Uterus (tissue), 4 donors: Measurements from ENCODE around the gene BIN2. TPM values are rescaled to one million over a fixed set of nuclear protein-coding genes. Genes with fewer than 3 reads are reported as not detected.
"Not testable (repeated sequence)": the region's sequence is repeated elsewhere in the genome, so short reads cannot be mapped to it uniquely, and the experiment has no call there.

Experiments
- DNase-seq, 2 donors: peaks; one replicate each; pipeline ENCODE4 v3.0.0-alpha.2; 2019 to 2020
- H3K27ac ChIP-seq, 2 donors: fragments of 200-600 bp; sonication (generic); 1 replicate in 1 of 2; 2 replicates in 1 of 2; pipeline ENCODE4 v1.5.1; 2016 to 2018
- H3K27me3 ChIP-seq, 2 donors: fragments of 200-600 bp; sonication (generic); one replicate each; pipeline ENCODE4 v1.5.1; 2018 to 2019; ENCODE audit warnings: control low read depth in 1 of 2
- H3K36me3 ChIP-seq, 2 donors: fragments of 200-600 bp; sonication (generic); one replicate each; pipeline ENCODE4 v1.5.1; 2019; ENCODE audit warnings: control low read depth in 1 of 2
- H3K4me1 ChIP-seq, 2 donors: fragments of 200-600 bp; sonication (generic); one replicate each; pipeline ENCODE4 v1.5.1; 2018 to 2019; ENCODE audit warnings: control low read depth in 1 of 2
- H3K4me3 ChIP-seq, 2 donors: fragments of 200-600 bp; sonication (generic); 1 replicate in 1 of 2; 2 replicates in 1 of 2; pipeline ENCODE4 v1.5.1; 2018 to 2019; ENCODE audit warnings: mild to moderate bottlenecking in 1 of 2
- H3K9me3 ChIP-seq, 2 donors: fragments of 200-600 bp; sonication (generic); one replicate each; pipeline ENCODE4 v1.5.1; 2019; ENCODE audit warnings: control low read depth in 1 of 2
- CTCF ChIP-seq, 4 experiments: fragments of 200-600 bp in 2 of 4; fragments of 450-650 bp in 2 of 4; sonication (generic) in 2 of 4; IDR thresholded peaks; one replicate each; pipeline ENCODE4 v1.5.1; 2016 to 2019; ENCODE audit warnings: antibody characterized with exemption in 4 of 4, mild to moderate bottlenecking in 2 of 4, moderate library complexity in 1 of 4
- POLR2A ChIP-seq, 2 donors: fragments of 450-650 bp; IDR thresholded peaks; one replicate each; pipeline ENCODE4 v1.6.1; 2016; ENCODE audit warnings: antibody characterized with exemption in 2 of 2, mild to moderate bottlenecking in 1 of 2, moderate library complexity in 1 of 2
- intact Hi-C: fragments of 100-400 bp; cut with DNase I; formaldehyde crosslinking; loops from one replicate; pipeline ENCODE4 v1.15.1; 2023; ENCODE audit warnings: low total_unique reads
- total RNA-seq, 4 donors: library from RNA; depleted of rRNA in 3 of 4; stranded (reverse); fragments of >200 nt in 3 of 4; gene quantifications; one replicate each; pipeline versions ENCODE4 v1.1.0 to v1.2.4, GENCODE V29; 2014 to 2023
- donor health status: DM: yes; HTN: yes; CAD: no.

BIN2 gene
- total RNA-seq, 4 donors from 2014 or later: 0.29 to 5.0 (median 2.3) TPM

- Histone ChIP-seq H3K36me3 (no peaks in the 10 kb centered on the region), H3K27ac (no peak overlapping the region), H3K4me3 (no peak overlapping the region), H3K9me3 (no peaks in the 10 kb centered on the region), H3K27me3 (no peaks in the 10 kb centered on the region), H3K4me1 (no peaks in the 10 kb centered on the region)
- intact Hi-C loops: no loop called here
- TF ChIP-seq POLR2A (IDR thresholded peaks at IDR 0.05) (no peak), CTCF (IDR thresholded peaks at IDR 0.05) (no peak)
- DNase-seq: no peak
These were observed 30.3 kb downstream of the BIN2 start for GRCh38 chr12:51293696-51294095.

GRCh38 chr12:51291603-51292513 is 32.1 kb downstream of the BIN2 start:
- intact Hi-C loops, H3K27ac ChIP-seq, H3K27me3 ChIP-seq, H3K4me3 ChIP-seq, H3K9me3 ChIP-seq, H3K4me1 ChIP-seq, H3K36me3 ChIP-seq, DNase-seq: not testable (repeated sequence)

GRCh38 chr12:51285843-51286242 is 38.1 kb downstream of the BIN2 start:
- Histone ChIP-seq H3K4me1 (no peaks in the 10 kb centered on the region), H3K27ac (no peak overlapping the region), H3K9me3 (no peaks in the 10 kb centered on the region), H3K36me3 (no peaks in the 10 kb centered on the region), H3K4me3 (no peak overlapping the region), H3K27me3 (no peaks in the 10 kb centered on the region)
- TF ChIP-seq POLR2A (IDR thresholded peaks at IDR 0.05): no peak
- no peak for TF ChIP-seq CTCF (IDR thresholded peaks at IDR 0.05)
- no peak for DNase-seq
- intact Hi-C loops: no loop called here

GRCh38 chr12:51281202-51281924 is 42.6 kb downstream of the BIN2 start:
- Histone ChIP-seq H3K4me1 (no peaks in the 10 kb centered on the region), H3K9me3 (no peaks in the 10 kb centered on the region), H3K27me3 (no peaks in the 10 kb centered on the region), H3K4me3 (no peak overlapping the region), H3K27ac (no peak overlapping the region), H3K36me3 (no peaks in the 10 kb centered on the region)
- intact Hi-C loops: no loop called here
- TF ChIP-seq CTCF (IDR thresholded peaks at IDR 0.05) (no peak), POLR2A (IDR thresholded peaks at IDR 0.05) (no peak)
- no peak for DNase-seq

GRCh38 chr12:51275088-51275487 is 48.9 kb downstream of the BIN2 start:
- Histone ChIP-seq H3K36me3 (no peaks in the 10 kb centered on the region), H3K9me3 (no peaks in the 10 kb centered on the region), H3K4me1 (no peaks in the 10 kb centered on the region), H3K27ac (no peak overlapping the region), H3K27me3 (no peaks in the 10 kb centered on the region), H3K4me3 (no peak overlapping the region)
- DNase-seq: no peak
- intact Hi-C loops: no loop called here
- TF ChIP-seq CTCF (IDR thresholded peaks at IDR 0.05) (no peak), POLR2A (IDR thresholded peaks at IDR 0.05) (no peak)

- H3K4me3 ChIP-seq, H3K36me3 ChIP-seq, H3K9me3 ChIP-seq, H3K27me3 ChIP-seq, H3K27ac ChIP-seq, intact Hi-C loops, H3K4me1 ChIP-seq, DNase-seq: not testable (repeated sequence)
These were observed 51.2 kb downstream of the BIN2 start for GRCh38 chr12:51272810-51273209.
